AG09319 (cell line): ENCODE data around the gene FRAS1.

Experiments used
- DNase-seq: peaks from one replicate; pipeline ENCODE4 v3.0.0-alpha.2; 2010; ENCODE audit warnings: low read depth; ENCODE audit errors: extremely low read depth
- TF ChIP-seq, protein P1 (sequence below): IDR thresholded peaks from 2 replicates; pipeline ENCODE4 v1.5.1; 2011; ENCODE audit warnings: low read depth, mild to moderate bottlenecking, inconsistent platforms, low read length, moderate library complexity

Gene FRAS1

DNA sequence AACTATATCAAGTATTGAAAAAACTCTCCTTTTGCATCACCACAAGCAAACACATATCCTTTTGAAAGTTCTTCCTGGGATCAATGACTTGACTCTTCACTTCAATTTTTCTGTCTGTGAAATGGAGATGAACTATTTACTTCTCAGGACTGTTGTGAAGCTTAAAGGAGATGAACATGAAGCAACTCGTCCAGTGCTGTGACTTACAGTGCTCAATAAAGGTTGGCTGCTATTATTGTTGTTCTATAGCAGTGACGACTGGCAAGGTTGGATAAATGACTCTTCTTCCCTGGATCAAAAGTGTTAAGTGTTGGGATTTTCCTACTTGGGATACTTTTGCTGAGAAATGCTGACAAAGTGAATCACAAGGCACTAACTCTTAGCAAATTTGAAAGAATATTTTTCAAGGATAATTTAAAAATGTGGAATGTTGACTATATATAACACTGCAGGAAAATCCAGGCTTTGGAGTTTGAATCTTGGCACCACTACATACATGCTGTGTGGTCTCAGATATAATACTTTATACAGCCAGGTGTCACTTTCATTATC, 13.7 kb downstream of the FRAS1 start:
- no peak for DNase-seq
- TF ChIP-seq, protein P1, sequence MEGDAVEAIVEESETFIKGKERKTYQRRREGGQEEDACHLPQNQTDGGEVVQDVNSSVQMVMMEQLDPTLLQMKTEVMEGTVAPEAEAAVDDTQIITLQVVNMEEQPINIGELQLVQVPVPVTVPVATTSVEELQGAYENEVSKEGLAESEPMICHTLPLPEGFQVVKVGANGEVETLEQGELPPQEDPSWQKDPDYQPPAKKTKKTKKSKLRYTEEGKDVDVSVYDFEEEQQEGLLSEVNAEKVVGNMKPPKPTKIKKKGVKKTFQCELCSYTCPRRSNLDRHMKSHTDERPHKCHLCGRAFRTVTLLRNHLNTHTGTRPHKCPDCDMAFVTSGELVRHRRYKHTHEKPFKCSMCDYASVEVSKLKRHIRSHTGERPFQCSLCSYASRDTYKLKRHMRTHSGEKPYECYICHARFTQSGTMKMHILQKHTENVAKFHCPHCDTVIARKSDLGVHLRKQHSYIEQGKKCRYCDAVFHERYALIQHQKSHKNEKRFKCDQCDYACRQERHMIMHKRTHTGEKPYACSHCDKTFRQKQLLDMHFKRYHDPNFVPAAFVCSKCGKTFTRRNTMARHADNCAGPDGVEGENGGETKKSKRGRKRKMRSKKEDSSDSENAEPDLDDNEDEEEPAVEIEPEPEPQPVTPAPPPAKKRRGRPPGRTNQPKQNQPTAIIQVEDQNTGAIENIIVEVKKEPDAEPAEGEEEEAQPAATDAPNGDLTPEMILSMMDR, result no peak

DNA sequence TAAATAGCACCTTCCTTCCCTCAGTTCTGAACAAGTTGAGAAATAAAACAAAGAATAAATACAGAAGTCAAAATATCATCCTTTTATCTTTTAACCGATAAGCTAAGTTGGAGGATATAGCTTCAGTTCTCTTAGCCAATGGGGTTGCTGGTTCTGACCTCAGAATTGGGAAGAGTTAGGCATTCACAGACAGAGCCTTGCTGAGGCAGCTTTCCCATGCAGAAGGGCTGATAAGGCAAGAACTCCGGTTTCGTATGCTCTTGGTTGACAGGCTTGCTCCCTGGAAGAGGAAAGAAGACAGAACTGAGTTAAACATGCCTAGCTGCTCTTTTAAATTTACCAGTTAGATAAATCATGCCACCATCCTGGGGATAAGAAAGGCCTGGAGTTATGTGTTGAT, 17.6 kb downstream of the FRAS1 start:
- no peak for DNase-seq

DNA sequence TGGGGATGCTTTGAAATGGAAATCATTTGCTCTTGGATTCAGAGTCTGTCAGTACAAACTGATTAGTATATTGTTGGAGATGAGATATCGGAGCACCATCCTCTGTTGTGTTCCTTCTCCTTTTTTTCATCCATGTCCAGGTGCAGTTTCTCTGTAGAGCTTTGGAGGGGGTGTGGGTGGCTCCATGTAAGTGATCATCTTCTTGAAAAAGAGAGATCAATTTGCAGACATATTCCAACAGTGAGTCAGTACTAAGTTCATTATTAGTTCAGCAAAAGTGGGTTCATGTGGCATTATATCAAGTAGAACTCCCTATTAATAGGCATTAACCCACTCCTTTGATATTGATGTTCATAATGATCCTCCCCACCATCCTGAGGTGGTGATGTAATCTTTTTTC, 18.9 kb downstream of the FRAS1 start:
- no peak for DNase-seq
- TF ChIP-seq, protein P1, result no peak

More for the DNA sequence above, 17.6 kb downstream of the FRAS1 start:
- TF ChIP-seq, protein P1, result no peak

DNA sequence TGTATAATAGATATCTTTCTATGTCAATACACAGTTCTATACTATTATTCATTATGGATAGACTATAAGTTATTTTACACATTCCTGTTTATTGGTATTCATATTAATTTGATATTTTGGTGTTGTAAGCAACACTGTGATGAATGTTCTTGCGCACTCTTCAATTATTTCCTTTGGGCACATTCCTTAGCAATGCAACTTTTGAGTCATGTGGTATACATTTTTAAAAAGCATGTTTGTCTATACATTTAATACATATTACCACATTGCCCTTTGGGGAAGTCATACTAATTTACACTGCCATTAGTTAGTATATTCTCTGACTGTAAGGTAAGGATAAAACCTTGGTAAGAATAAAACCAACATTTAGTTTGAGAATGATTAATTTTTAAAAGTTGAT, 21.0 kb downstream of the FRAS1 start:
- no peak for DNase-seq
- TF ChIP-seq, protein P1, result no peak

DNA sequence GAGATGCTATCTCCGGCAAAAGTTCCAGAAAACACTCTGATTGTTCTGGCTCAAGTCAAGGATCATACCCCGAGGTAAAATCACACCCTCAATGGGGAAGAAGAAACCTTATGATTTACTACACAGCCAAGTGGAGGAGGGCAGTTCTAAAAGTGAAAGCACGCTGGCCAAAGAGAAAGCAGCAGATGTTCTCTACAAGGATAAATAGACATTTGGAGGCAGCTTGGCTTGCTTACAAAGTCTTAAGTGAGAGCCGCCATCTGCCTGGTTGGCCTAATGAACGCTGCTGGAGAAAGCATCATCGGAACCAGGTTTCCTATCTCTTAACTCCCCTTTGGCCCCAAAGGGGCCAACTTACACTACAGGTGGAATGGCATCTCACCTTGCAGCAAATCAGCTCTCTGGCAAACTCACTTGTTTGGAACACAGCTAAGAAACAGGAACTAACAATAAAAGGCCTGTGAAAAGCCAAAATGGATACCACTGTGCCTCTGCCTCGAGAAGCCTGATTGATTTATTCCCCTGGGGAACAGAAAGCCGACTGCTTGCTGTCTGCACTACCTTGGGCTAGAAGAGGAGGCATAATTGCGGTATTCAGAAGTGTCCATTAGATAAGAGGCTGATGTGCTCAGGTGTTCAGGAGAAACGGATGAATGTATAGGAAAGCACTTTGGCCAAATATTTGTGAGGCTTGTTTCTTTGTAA, 22.8 kb downstream of the FRAS1 start:
- no peak for DNase-seq
- TF ChIP-seq, protein P1, result no peak

DNA sequence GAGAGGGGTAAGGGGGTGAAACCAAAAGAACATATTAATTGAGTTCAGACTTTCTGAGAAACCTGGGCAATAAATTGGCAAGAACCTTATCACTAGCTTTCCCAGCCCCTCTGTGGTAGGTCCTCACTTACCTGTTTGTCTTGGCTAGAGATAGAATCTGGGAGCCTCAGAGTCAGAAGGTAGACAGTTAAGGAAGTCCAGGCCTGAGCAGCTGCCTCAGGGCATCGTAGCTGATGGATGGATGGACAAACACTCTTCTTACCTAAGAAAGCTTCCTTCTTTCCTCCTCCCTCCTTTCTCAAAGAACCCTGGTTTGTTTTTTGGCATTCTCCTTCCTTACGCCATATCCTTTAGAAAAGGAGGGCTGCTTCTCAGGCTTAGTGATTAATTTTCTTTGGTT, 24.4 kb downstream of the FRAS1 start:
- no peak for DNase-seq
- TF ChIP-seq, protein P1, result no peak

DNA sequence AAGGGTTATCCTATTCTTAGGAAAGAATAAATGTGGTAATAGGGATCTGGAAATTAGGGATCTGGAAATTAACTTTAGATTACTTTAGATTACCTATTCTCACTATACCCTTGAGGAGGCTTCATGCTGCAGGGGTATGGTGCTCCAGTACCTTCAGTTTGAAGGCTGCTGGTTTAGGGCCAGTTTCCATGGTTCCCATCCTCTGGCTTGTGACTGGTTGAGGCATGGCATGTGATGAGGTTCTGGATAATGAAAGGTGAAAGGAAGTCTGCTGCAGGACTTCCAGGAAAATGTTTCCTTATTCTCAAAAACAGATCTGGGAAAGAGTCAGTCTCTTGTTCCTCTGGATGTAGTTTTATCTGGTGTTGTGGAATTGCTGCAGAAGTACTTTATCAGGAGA, 25.9 kb downstream of the FRAS1 start:
- DNase-seq, result no peak
- TF ChIP-seq, protein P1, result no peak
